HCT116 (cell line): ENCODE measurements around the gene RAD50. TPM values are rescaled to one million over a fixed set of nuclear protein-coding genes. Genes with fewer than 3 reads are reported as not detected.

ENCODE experiments used
- ATAC-seq: fragments of 200-7000 bp; cut with Tn5 transposase; 2 replicates; pipeline ENCODE4 v1.9.1; 2020; ENCODE audit warnings: mild to moderate bottlenecking, moderate library complexity
- BruUV-seq: library from RNA; stranded (reverse); fragments of 400-500 nt; replicated peaks from 2 replicates; lab custom pipeline; 2021; lab: Mats Ljungman, UMichigan
- CTCF ChIA-PET: fragments of 300-600 bp; sonication (Branson Sonifier 250); formaldehyde crosslinking; loops from one replicate; lab custom pipeline; 2021; ENCODE audit warnings: antibody characterized with exemption; lab: Charles Lee
- POLR2A ChIA-PET: fragments of 300-600, 350-600 bp; sonication (Branson Sonifier 250); formaldehyde crosslinking; loops from one replicate; lab custom pipeline; 2021; ENCODE audit warnings: antibody characterized with exemption; lab: Charles Lee
- RAD21 ChIA-PET, 2 experiments: fragments of 300-600 bp; sonication (Branson Sonifier 250); formaldehyde crosslinking; loops; one replicate each; lab custom pipeline; 2023; ENCODE audit warnings: low total read pairs in 2 of 2; ENCODE audit not compliant: uncharacterized antibody in 2 of 2, unreplicated experiment in 2 of 2, low non-redundant PET in 1 of 2; lab: Charles Lee
- DNase-seq: peaks from one replicate; pipeline ENCODE4 v3.0.0-alpha.2; 2010; ENCODE audit warnings: low read depth, low spot score
- H2AFZ ChIP-seq: fragments of 200-600 bp; shearing (Covaris generic), sonication (generic); 2 replicates; pipeline ENCODE4 v1.6.1; 2017; ENCODE audit warnings: low read depth, mixed run types, mixed read lengths, antibody characterized with exemption, low read length; ENCODE audit not compliant: poor library complexity, severe bottlenecking
- H3K27ac ChIP-seq: 2 replicates; pipeline ENCODE4 v1.5.1; 2012; ENCODE audit warnings: low read depth, low read length
- H3K27me3 ChIP-seq: fragments of 200-600 bp; sonication (generic); 2 replicates; pipeline ENCODE4 v1.6.1; 2016; ENCODE audit warnings: mixed run types, low read length, mixed read lengths; ENCODE audit not compliant: insufficient read depth
- H3K36me3 ChIP-seq, 2 experiments: fragments of 200-500 bp in 1 of 2; fragments of 200-600 bp in 1 of 2; sonication (Bioruptor generic) in 1 of 2; sonication (generic) in 1 of 2; 2 replicates each; pipeline versions ENCODE4 v1.5.1 to v1.6.1; 2014 to 2016; ENCODE audit warnings: low read length in 2 of 2, inconsistent platforms in 1 of 2, mixed read lengths in 1 of 2, mixed run types in 1 of 2; ENCODE audit not compliant: insufficient read depth in 2 of 2, control insufficient read depth in 1 of 2
- H3K4me1 ChIP-seq, 2 experiments: fragments of 200-600 bp in 1 of 2; sonication (generic) in 1 of 2; 2 replicates each; pipeline versions ENCODE4 v1.5.1 to v1.6.1; 2012 to 2017; ENCODE audit warnings: low read length in 2 of 2, inconsistent platforms in 1 of 2, mild to moderate bottlenecking in 1 of 2, mixed read lengths in 1 of 2, mixed run types in 1 of 2, moderate library complexity in 1 of 2; ENCODE audit not compliant: insufficient read depth in 2 of 2, control insufficient read depth in 1 of 2
- H3K4me2 ChIP-seq: fragments of 200-600 bp; sonication (generic); 2 replicates; pipeline ENCODE4 v1.6.1; 2017; ENCODE audit warnings: mixed run types, low read length, mixed read lengths
- H3K4me3 ChIP-seq, 2 experiments: fragments of 200-600 bp in 1 of 2; sonication (generic) in 1 of 2; replicated peaks in 1 of 2; 2 replicates each; pipeline ENCODE4 v1.5.1; 2011 to 2016; ENCODE audit warnings: low read length in 2 of 2, control low read depth in 1 of 2, low read depth in 1 of 2, mild to moderate bottlenecking in 1 of 2, mixed read lengths in 1 of 2, mixed run types in 1 of 2
- H3K79me2 ChIP-seq: fragments of 200-600 bp; sonication (generic); 2 replicates; pipeline ENCODE4 v1.6.1; 2017; ENCODE audit warnings: mild to moderate bottlenecking, mixed run types, low read length, moderate library complexity, mixed read lengths; ENCODE audit not compliant: insufficient read depth
- H3K9ac ChIP-seq: fragments of 200-600 bp; sonication (generic); 2 replicates; pipeline ENCODE4 v1.6.1; 2016; ENCODE audit warnings: low read length, mixed read lengths
- H3K9me2 ChIP-seq: fragments of 200-600 bp; sonication (generic), shearing (Covaris generic); 2 replicates; pipeline ENCODE4 v1.6.1; 2017; ENCODE audit warnings: mixed run types, mild to moderate bottlenecking, moderate library complexity; ENCODE audit not compliant: insufficient read depth
- H3K9me3 ChIP-seq, 2 experiments: fragments of 200-500 bp in 1 of 2; fragments of 200-600 bp in 1 of 2; sonication (Bioruptor generic) in 1 of 2; sonication (generic) in 1 of 2; 2 replicates each; pipeline ENCODE4 v1.6.1; 2014 to 2017; ENCODE audit warnings: low read length in 2 of 2, mixed read lengths in 2 of 2, inconsistent platforms in 1 of 2, low read depth in 1 of 2, mild to moderate bottlenecking in 1 of 2, mixed run types in 1 of 2, moderate library complexity in 1 of 2; ENCODE audit not compliant: control insufficient read depth in 1 of 2, insufficient read depth in 1 of 2
- H4K20me1 ChIP-seq: fragments of 200-600 bp; sonication (generic), shearing (Covaris generic); 2 replicates; pipeline ENCODE4 v1.6.1; 2017; ENCODE audit warnings: mixed run types, mild to moderate bottlenecking, moderate library complexity; ENCODE audit not compliant: insufficient read depth
- CEBPB ChIP-seq: IDR thresholded peaks from 2 replicates; pipeline ENCODE4 v1.6.1; 2012; ENCODE audit warnings: low read depth
- ELF1 ChIP-seq: IDR thresholded peaks from 2 replicates; pipeline ENCODE4 v1.6.1; 2012; ENCODE audit warnings: low read depth, borderline replicate concordance
- POLR2A ChIP-seq: IDR thresholded peaks from 2 replicates; pipeline ENCODE4 v1.7.0; 2011; ENCODE audit warnings: borderline replicate concordance; ENCODE audit not compliant: insufficient read depth, insufficient read length; ENCODE audit errors: extremely low read depth
- RAD21 ChIP-seq: IDR thresholded peaks from 2 replicates; pipeline ENCODE4 v1.6.1; 2012; ENCODE audit warnings: low read depth, mild to moderate bottlenecking
- YY1 ChIP-seq: IDR thresholded peaks from 2 replicates; pipeline ENCODE4 v1.6.1; 2011; ENCODE audit warnings: low read length, low read depth, moderate library complexity, mild to moderate bottlenecking; ENCODE audit not compliant: insufficient replicate concordance; ENCODE audit errors: extremely low read depth
- ZFX ChIP-seq: fragments of 450-650 bp; IDR thresholded peaks from 2 replicates; pipeline ENCODE4 v1.6.1; 2017
- intact Hi-C: fragments of 100-400 bp; cut with micrococcal nuclease; formaldehyde crosslinking; loops from 2 replicates; pipeline ENCODE4 v1.10.0; 2022
- total RNA-seq: library from RNA; stranded (reverse); gene quantifications from one replicate; pipeline ENCODE4 v1.2.1, GENCODE V29; 2021; ENCODE audit not compliant: unreplicated experiment
- TF ChIP-seq, protein P1 (sequence below): IDR thresholded peaks from 2 replicates; pipeline ENCODE4 v1.6.1; 2011; ENCODE audit warnings: mild to moderate bottlenecking, low read length, moderate library complexity; ENCODE audit not compliant: insufficient replicate concordance; ENCODE audit errors: extremely low read depth

RAD50 gene
- total RNA-seq, 1 experiment from 2014 or later = 43.6 TPM

- TF ChIP-seq YY1 = no peak
Measured at GRCh38 chr5:132680780-132681475, 124.2 kb downstream of the RAD50 start (continued).

GRCh38 chr5:132681476-132681831 is 124.7 kb downstream of the RAD50 start:
- ATAC-seq = no peak
- ChIA-PET POLR2A (no interaction called here), CTCF (no interaction called here), RAD21 (no interaction called here)
- no peak overlapping the region for H3K27ac ChIP-seq
- no peaks in the 10 kb centered on the region for H3K36me3 ChIP-seq
- no peak overlapping the region for H2AFZ ChIP-seq
- no peak for TF ChIP-seq POLR2A
- TF ChIP-seq, protein P1, sequence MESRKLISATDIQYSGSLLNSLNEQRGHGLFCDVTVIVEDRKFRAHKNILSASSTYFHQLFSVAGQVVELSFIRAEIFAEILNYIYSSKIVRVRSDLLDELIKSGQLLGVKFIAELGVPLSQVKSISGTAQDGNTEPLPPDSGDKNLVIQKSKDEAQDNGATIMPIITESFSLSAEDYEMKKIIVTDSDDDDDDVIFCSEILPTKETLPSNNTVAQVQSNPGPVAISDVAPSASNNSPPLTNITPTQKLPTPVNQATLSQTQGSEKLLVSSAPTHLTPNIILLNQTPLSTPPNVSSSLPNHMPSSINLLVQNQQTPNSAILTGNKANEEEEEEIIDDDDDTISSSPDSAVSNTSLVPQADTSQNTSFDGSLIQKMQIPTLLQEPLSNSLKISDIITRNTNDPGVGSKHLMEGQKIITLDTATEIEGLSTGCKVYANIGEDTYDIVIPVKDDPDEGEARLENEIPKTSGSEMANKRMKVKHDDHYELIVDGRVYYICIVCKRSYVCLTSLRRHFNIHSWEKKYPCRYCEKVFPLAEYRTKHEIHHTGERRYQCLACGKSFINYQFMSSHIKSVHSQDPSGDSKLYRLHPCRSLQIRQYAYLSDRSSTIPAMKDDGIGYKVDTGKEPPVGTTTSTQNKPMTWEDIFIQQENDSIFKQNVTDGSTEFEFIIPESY = no peak
- TF ChIP-seq YY1 = no peak
- TF ChIP-seq RAD21 = no peak
- no peak for TF ChIP-seq ZFX
- no peak for TF ChIP-seq CEBPB
- TF ChIP-seq ELF1 = no peak
- no TSS peak for BruUV-seq
- no peaks in the 10 kb centered on the region for H3K27me3 ChIP-seq
- H3K4me3 ChIP-seq = no peak overlapping the region
- H3K4me1 ChIP-seq = peaks cover 11 to 20% of the 10 kb centered on the region in 2 experiments
- intact Hi-C loops = no loop called here
- DNase-seq = no peak
- no peaks in the 10 kb centered on the region for H3K79me2 ChIP-seq
- H4K20me1 ChIP-seq = no peaks in the 10 kb centered on the region
- no peak overlapping the region for H3K4me2 ChIP-seq
- no peaks in the 10 kb centered on the region for H3K9me3 ChIP-seq
- no peaks in the 10 kb centered on the region for H3K9me2 ChIP-seq
- H3K9ac ChIP-seq = no peak overlapping the region
